ENCODE measurements around the gene RPS6KA5. TPM values are rescaled to one million over a fixed set of nuclear protein-coding genes. Genes with fewer than 3 reads are reported as not detected.
"Not testable (repeated sequence)": the region's sequence is repeated elsewhere in the genome, so short reads cannot be mapped to it uniquely, and the experiment has no call there.

RPS6KA5 gene
- total RNA-seq, 2 donors from 2014 or later = 8.1 to 9.6 TPM

DNA sequence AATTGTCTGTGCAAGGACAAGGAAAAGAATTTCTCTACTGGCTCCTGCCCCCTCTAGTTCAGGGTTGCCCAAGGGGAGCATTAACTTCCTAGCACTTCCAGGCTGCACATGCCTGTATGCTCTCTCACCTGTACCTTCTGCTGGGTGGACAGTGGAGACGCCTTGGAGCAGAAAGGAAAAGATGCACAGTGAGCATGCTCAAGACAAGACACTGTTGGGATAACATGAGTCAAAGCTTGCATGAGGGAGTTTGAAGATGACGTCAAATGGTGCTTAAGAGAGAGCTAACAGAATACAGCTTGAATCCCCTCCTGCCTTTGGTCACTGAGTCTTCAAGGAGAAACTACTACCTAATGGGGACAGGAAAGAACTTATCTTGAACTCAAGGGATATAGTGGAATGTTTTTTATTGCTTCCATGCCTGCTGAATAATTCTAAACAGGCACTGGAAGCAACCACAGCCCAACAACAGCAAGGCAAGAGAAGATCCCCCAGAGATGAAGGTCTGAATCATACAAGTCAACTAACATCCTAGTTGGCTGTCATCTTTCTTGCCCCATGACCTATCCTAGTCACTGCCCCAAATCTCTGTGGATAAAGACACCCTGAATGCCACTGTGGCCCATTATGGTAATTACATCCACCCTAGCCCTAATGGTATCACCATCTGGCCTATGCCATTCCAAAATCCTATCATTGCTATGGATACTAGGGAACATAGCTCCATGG, 23.5 kb downstream of the RPS6KA5 start:
- intact Hi-C loops (cut with DNase I) = no loop called here
- no peak for DNase-seq
- no peak for ATAC-seq

DNA sequence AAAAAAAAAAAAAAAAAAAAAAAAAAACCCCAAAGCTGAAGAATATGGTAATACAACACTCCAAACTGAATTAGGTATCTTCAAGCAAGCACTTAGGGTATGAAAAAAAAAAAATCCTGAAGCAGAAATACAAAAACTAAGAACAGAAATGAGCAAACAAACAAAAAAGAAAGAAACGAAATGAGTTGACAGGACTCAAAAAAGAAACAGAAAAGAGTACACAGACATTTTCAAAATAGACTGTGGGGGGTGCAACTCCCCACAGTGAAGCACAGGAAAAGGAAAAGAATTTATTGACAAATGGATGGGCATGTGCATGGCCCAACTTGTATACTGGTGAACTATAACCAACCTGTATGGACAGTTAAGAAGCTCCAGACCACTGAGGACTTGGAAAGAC, 24.6 kb downstream of the RPS6KA5 start:
- intact Hi-C loops (cut with DNase I) = no loop called here
- DNase-seq = no peak
- ATAC-seq = no peak

DNA sequence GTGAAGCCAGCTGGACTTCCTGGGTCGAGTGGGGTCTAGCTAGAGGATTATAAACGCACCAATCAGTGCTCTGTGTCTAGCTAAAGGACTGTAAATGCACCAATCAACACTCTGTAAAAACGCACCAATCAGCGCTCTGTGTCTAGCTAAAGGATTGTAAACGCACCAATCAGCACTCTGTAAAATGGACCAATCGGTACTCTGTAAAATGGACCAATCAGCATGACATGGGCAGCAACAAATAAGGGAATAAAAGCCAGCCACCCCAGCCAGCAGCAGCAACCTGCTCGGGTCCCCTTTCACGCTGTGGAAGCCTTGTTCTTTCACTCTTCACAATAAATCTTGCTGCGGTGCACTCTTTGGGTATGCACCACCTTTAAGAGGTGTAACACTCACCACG, 26.1 kb downstream of the RPS6KA5 start:
- intact Hi-C loops (cut with DNase I); DNase-seq; ATAC-seq: not testable (repeated sequence)

DNA sequence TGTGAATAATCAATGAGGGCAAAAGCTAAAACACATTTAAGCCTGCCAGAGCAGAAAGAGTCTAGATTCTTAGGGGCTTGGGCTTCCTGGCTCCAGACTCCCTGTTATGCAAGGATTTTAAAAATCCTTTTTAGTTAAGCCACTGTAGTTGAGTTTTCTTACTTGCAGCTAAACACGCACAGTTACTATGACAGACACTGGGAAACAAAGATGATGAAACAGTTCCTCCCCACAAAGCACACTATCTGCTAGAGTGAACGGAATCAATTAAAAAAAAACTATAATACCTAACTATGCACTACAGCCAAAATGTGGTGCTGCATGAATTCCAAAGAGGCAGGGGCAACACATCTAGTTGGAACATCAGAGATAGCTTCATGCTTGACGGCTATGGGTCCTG, 28.2 kb downstream of the RPS6KA5 start:
- ATAC-seq = no peak
- intact Hi-C loops (cut with DNase I) = no loop called here
- no peak for DNase-seq

DNA sequence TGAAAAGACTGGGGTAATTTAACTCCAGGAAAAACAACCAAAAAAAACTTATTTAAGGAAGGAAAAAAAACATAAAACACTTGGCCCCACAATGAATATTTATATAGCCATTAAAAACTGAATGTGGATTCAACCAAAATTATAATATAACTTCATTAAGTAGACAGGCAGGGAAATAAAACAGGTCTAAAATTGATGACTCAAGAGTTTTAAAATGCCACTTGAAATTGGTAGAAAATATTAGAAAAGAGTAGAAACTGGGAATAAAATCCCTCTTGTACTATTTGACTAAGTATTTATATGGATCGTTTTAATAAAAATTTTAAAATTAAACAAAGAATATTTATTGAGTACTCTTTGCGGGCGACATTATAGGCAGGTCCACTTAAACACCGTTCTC, 28.8 kb downstream of the RPS6KA5 start:
- ATAC-seq (no peak), DNase-seq (no peak)
- intact Hi-C loops (cut with DNase I) = no loop called here

DNA sequence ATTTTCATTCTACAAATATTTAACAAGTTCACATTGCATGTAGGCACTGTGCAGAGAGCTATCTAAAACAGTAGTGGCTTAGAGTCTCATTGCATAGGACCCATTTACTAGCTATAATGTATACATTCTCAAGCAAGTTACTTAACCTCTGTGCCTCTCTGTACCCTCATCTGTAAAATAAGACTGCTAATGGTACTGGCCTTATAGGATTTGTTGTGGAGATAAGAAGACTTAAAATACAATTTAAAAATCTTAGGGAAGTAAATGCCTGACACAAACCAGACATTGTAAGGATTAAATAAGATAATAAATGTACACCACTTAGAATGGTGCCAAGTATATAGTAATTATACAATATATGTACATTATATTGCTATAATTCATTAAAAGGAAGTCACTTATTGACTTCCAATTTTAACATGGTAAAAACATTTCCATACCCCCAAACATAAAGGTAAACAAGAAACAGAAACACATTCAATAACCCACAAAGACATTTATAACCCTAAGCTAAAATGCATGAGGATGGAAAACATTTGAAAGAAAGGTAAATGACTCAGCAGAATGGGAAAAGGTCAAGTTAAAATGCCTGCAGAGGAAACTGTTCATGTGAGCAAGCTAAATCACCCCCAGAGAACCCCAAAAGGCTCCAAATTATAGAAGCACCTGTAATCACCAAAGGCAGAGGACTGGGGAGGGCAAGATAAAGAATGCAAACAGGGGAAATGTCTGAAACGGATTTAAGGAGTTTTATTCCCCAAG, 30.8 kb downstream of the RPS6KA5 start:
- no peak for DNase-seq
- no peak for ATAC-seq
- intact Hi-C loops (cut with DNase I) = no loop called here

DNA sequence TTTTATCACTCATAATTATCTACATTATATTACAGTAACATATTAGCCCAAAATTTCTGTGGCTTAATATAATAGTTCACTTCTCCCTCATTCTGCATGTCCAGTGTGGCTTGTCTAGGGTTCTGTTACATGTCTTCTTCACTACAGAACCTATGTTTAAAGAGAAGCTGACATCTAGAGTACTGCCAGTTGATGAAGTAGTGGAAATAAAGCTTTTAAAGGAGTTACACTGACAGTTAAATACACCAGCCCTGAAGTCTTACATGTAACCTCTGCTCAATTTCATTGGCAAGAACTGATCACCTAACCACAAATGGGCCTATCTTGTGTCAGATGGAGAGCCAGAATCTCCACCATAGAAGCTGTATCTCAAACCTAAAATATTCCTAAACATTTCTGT, 32.9 kb downstream of the RPS6KA5 start:
- intact Hi-C loops (cut with DNase I) = no loop called here
- DNase-seq (no peak), ATAC-seq (no peak)

DNA sequence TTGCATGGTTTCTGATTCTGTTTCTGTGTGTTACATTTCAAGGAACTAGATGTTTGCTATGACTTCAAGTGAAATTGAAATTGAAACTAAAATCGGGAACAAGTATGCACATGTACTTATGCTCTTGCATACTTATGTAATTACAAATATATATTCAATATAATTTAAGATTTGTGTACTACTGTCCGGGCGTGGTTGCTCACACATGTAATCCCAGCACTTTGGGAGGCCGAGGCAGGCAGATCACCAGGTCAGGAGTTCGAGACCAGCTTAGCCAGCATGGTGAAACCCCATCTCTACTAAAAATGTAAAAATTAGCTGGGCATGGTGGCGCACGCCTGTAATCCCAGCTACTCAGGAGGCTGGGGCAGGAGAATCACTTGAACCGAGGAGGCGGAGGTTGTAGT, 37.8 kb downstream of the RPS6KA5 start:
- intact Hi-C loops (cut with DNase I); ATAC-seq; DNase-seq: not testable (repeated sequence)

DNA sequence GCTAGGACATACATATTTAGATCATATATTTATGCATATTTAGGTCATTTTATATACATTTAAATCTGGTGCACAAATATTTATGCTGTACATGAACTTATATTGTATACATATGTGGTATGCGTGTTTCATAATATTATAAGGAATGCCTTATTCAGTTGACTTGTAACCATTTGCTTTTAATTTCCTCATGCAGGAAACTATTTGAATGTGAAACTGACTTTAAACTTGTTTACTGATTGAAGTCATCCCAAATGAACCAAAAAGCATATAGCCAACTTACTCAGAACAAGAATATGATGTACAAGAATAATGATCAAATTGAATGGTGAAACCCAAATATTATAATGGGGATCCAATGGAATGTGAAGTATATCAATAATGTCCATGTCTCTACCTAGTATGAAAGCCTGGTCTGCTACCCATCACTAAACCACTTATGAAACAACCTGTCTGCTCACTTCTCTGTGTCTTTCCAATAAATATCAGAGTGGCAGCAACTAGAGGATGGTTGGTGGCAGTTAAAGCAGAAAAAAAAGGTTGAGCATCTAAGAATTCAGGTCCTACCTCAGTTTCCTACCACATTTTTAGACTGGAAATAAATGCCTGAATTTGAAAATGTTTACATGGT, 38.3 kb downstream of the RPS6KA5 start:
- intact Hi-C loops (cut with DNase I) = no loop called here
- DNase-seq (no peak), ATAC-seq (no peak)

DNA sequence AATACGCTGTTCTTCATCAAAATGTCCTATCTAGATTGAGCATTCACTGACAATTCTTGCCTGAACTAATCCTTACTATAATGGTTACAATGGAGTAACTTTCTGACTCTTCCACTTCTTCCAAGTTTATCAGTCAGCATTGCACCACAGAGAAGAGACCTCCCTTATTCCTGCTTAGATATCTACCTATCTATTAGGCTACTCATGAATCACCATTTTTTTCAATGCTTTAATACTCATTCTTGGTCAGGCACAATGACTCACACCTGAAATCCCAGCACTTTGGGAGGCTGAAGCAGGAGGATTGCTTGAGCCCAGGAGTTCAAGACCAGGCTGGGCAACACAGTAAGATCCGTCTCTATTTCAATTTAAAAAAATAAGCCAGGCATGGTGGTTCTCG, 39.3 kb downstream of the RPS6KA5 start:
- intact Hi-C loops (cut with DNase I) = no loop called here
- DNase-seq (no peak), ATAC-seq (no peak)

DNA sequence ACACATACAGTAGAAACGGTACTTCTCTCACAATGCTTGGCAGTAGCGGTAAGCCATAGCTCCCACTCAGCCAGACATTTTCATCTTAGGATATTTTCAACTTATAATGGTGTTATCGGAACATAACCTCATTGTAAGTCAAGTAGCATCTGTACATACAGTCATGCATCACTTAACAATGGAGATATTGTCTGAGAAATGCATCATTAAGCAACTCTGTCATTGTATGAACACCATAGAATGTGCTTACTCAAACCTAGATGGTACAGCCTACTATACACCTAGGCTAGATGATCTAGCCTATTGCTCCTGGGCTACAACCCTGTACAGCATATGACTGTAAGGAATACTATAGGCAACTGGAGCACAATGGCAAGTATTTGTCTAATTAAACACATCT, 40.8 kb downstream of the RPS6KA5 start:
- intact Hi-C loops (cut with DNase I) = no loop called here
- no peak for DNase-seq

DNA sequence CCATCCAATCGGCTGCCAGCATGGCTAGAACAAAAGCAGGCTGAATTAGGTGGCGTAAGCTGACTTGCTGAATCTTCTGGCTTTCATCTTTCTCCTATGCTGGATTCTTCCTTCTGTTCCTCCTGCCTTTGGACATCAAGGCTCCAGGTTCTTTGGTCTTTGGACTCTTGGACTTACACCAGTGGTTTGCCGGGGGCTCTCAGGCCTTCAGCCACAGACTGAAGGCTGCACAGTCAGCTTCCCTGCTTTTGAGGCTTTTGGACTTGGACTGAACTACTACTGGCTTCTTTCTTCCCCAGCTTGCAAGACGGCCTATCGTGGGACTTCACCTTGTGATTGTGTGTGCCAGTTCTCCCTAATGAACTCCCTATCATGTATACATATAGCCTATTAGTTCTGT, 42.0 kb downstream of the RPS6KA5 start:
- no peak for DNase-seq
- no peak for ATAC-seq
- intact Hi-C loops (cut with DNase I) = no loop called here

More for the DNA sequence above, 40.8 kb downstream of the RPS6KA5 start:
- ATAC-seq = no peak

DNA sequence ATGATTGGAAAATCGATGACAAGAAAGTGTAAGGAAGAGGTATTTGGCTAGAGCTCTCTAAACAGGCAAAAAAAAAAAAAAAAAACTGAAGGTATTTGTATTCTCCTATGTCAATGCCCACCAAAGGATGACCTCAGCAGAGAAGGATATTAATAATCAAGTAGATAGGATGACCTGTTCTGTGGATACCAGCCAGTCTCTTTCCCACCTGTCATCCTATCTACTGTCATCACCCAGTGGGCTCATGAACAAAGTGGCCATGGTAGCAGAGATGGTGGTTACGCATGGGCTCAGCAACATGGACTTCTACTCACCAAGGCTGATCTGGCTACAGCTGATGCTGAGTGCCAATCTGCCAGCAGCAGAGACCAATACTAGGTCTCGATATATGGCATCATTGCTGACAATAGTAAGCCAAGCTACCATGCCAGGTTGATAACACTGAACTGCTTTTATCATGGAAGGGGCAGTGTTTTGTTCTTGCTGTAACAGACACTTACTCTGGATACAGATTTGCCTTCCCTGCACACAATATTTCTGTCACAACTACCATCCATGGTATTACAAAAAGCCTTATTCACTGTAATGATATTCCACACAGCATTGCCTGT, 43.5 kb downstream of the RPS6KA5 start:
- DNase-seq (no peak), ATAC-seq (no peak)
- intact Hi-C loops (cut with DNase I) = no loop called here

DNA sequence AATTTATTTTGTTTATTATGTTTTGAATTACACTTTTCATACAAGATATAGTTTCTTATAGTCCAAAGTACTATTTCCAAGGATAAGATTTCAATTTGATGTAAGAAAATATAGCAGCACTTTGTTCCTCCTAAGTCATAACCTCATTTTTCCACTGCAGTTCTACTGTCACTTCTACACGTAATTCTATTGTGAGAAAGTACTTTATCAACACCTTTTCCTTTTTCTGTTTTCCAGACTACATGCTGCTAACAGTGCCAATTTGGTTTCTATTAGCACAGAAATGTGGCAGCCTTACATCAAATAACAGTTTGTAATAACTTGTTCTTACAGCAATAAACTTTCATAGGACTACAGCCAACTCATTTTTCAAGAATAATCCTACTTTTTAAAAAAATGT, 45.0 kb downstream of the RPS6KA5 start:
- intact Hi-C loops (cut with DNase I) = no loop called here
- no peak for ATAC-seq
- no peak for DNase-seq

DNA sequence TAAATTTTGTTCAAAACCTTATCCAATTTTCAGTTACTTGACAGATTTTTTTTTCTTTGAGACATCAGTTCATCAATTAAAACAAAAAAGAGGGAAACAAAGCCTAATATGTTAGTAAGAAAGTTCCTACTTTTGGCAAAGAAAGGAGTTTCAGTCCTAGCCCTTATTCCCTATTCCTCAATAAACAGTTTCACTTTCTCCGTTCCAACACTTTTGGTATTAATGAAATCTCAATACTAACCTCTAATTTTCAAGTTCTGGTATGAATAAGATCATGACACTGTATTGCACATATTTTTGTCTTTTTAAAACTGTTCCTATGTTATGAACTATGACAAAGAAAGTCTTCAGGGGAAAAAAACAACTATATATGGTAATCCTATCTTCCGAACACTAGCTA, 48.4 kb downstream of the RPS6KA5 start:
- DNase-seq = no peak
- intact Hi-C loops (cut with DNase I) = no loop called here
- no peak for ATAC-seq

DNA sequence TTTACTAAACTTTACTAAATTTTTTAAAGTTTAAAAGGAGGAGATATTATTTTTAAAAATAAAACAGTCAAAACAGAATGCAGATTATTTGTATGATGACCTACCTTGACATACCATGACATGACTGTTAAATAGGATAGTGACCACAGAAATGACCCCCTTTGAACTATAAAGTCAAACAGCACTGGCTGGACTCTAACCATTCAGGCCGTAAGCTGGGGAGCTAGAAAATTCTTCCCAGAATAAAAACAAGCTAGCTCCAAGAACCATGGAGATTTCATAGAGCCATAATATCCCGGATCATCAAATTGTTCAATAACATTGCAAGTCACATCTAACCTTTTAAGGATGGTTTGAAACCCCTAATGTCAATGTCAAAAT, 50.3 kb downstream of the RPS6KA5 start:
- intact Hi-C loops (cut with DNase I) = no loop called here
- DNase-seq (no peak), ATAC-seq (no peak)

DNA sequence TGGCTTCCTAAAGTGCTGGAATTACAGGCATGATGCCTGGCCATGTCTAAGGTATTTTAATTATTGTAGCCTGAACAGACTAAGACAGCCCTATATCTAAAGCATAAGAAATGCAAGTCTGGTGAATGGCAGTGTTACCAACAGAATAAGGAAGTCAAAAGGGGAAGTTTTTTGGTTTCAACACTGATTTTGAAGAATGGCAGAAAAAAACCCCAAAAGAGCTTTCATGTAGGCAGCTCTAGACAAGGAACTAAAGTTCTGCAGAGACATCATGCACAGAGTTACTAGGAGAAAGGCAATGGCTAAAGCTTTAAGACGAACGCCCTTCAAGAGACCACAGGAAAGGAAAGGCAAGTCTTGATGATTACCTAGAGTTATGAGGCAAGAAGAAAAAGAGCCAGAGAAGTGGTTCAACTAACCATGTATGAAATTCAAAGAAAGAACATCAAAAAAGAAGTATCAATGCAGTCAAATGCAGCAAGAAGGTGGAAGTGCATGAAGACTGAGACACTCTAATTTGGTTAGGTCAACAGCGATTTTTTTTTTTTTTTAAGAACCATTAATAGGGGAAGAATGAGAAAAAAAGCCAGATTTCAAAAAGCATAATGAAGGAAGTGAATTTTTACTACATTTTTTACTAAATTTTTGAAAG, 50.8 kb downstream of the RPS6KA5 start:
- DNase-seq (no peak), ATAC-seq (peak; percentile 38 to 60)
- intact Hi-C loops (cut with DNase I) = no loop called here

DNA sequence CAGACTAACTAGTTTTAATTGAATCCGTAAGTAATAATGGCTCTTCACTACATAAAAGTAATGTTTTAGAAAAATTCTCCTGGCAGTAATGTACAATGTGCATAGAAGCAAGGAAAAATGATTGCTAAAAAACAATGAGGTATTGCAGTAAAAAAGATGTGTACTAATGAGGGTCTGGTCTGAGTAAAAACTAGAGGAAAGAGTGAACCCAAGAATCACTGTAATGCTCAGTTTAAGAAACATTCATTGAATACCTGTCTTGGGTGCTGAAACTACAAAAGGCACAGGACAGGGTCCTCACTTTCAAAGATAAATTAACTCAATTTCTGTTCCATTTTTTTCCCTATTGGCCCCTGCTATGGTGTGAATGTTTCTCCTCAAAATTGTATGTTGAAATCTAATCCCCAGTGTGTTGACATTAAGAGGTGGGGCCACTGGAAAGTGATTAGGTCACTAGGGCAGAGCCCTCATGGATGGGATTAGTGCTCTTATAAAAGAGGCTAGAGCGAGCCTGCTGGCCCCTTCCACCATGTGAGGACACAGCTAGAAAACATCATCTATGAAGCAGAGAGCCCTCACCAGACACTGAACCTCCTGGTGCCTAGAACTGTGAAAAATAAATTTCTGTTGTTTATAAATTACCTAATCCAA, 51.6 kb downstream of the RPS6KA5 start:
- intact Hi-C loops (cut with DNase I) = no loop called here
- DNase-seq = peak; percentile 21
- peak in 1 of 2 donors; percentile 67 for ATAC-seq

DNA sequence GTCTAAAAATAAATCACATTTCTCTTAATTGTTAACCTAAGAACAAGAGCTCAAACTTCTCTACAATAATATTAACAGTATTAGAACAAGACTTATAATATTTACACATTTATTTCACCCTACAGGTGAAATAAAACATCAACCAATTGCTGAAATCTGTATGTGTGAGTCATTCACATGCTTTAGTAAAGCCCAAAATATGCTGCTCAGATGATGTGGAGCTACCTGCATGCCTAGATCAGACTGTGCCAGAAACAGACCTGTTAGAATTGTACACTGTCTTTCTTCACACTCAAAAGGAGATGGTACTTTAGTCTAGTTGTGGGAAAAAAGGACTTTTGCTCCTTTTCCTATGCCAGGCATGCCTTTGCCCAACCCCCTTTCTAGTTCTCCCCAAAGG, 54.7 kb downstream of the RPS6KA5 start:
- ATAC-seq (peak in 1 of 2 donors; percentile 62), DNase-seq (no peak)
- intact Hi-C loops (cut with DNase I) = no loop called here
